ENCODE measurements around the gene REG4.

Gene REG4

DNA sequence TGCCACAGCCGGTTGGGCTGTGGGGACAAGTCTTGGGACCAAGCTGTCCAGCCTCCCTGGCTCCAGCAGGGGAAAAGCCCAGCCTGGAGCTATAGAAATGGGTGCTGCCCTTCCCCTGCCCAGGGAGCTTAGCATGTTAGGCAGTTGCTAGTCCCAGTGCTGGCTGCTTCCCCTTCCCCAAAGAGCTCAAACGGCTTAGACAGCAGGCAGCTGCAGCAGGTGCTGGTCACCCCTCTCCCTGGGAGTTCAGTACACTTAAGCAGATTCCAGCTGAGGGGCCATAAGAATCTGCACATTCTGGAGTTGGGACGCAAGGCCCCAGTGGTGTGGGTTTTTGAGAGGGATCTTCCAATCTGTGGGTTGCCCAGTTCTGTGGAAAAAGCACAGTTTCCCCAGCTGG lies 11.1 kb upstream of the REG4 start:
- H3K27ac Mint-ChIP-seq, result no peak overlapping the region
- H3K4me1 Mint-ChIP-seq (ENCODE audit: low read depth), result no peaks in the 10 kb centered on the region
- H3K27me3 Mint-ChIP-seq, result no peaks in the 10 kb centered on the region
- intact Hi-C loops (cut with micrococcal nuclease), result no loop called here
- no peak overlapping the region for H3K4me3 Mint-ChIP-seq
- H3K9me3 Mint-ChIP-seq, result no peaks in the 10 kb centered on the region
- no peaks in the 10 kb centered on the region for H3K36me3 Mint-ChIP-seq (ENCODE audit: low read depth)

- intact Hi-C loops (cut with micrococcal nuclease), result no loop called here
- Mint-ChIP-seq H3K27me3 (no peaks in the 10 kb centered on the region), H3K27ac (no peak overlapping the region), H3K4me3 (no peak overlapping the region), H3K9me3 (no peaks in the 10 kb centered on the region), H3K36me3 (ENCODE audit: low read depth) (no peaks in the 10 kb centered on the region), H3K4me1 (ENCODE audit: low read depth) (no peaks in the 10 kb centered on the region)
Observed at GRCh38 chr1:119818181-119818580, 6.9 kb upstream of the REG4 start.

DNA sequence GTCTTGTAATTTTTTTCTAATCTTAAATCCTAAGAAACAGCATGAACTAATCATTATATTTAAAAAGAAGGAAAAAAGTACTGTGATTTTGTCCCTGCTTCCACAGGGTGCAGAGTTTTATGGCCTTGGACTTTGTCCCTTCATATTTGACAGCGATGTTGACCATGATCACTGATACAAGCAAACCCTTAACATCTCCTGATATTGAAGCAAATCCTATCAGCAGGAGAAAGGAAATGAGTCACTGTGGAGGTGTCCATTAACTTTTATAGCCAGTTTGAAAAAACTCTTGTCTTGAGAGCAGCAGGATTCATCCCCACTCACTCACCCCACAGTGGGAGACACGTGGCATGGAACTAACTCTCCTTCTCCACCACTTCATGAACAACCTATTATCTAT lies 5.1 kb upstream of the REG4 start:
- H3K27ac Mint-ChIP-seq, result no peak overlapping the region
- H3K4me1 Mint-ChIP-seq (ENCODE audit: low read depth), result no peaks in the 10 kb centered on the region
- H3K27me3 Mint-ChIP-seq, result peaks cover 1% of the 10 kb centered on the region
- H3K4me3 Mint-ChIP-seq, result no peak overlapping the region
- intact Hi-C loops (cut with micrococcal nuclease), result no loop called here
- no peaks in the 10 kb centered on the region for H3K9me3 Mint-ChIP-seq
- no peaks in the 10 kb centered on the region for H3K36me3 Mint-ChIP-seq (ENCODE audit: low read depth)

GRCh38 chr1:119815928-119816327 lies 4.7 kb upstream of the REG4 start:
- no peaks in the 10 kb centered on the region for H3K4me1 Mint-ChIP-seq (ENCODE audit: low read depth)
- intact Hi-C loops (cut with micrococcal nuclease), result no loop called here
- no peak overlapping the region for H3K27ac Mint-ChIP-seq
- peaks cover 1% of the 10 kb centered on the region for H3K27me3 Mint-ChIP-seq
- no peaks in the 10 kb centered on the region for H3K9me3 Mint-ChIP-seq
- no peak overlapping the region for H3K4me3 Mint-ChIP-seq
- no peaks in the 10 kb centered on the region for H3K36me3 Mint-ChIP-seq (ENCODE audit: low read depth)

GRCh38 chr1:119815361-119815760 lies 4.1 kb upstream of the REG4 start:
- Mint-ChIP-seq H3K27me3 (peaks cover 1% of the 10 kb centered on the region), H3K4me3 (no peak overlapping the region), H3K9me3 (no peaks in the 10 kb centered on the region), H3K36me3 (ENCODE audit: low read depth) (no peaks in the 10 kb centered on the region), H3K4me1 (ENCODE audit: low read depth) (no peaks in the 10 kb centered on the region), H3K27ac (no peak overlapping the region)
- intact Hi-C loops (cut with micrococcal nuclease), result no loop called here

DNA sequence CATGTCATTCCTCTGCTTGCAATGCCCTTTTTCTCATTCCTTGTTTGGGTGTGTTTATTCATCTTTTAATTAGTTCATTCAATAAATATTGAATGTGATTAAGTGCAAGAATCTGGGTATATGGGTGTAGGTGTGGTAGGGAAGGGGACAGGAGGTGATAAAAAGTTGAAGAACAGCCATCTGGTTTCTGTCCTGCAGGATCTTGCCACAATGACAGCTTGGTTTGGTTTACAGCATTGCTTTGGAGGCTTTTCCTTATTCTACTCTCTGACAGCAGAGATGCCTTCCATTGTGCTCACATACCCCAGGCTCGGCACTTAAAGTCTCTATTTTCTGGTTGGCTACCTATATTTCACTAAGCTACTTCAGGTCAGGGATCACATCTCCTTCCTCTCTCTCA lies 3.0 kb upstream of the REG4 start:
- H3K27ac Mint-ChIP-seq, result no peak overlapping the region
- peaks cover 1% of the 10 kb centered on the region for H3K27me3 Mint-ChIP-seq
- no peaks in the 10 kb centered on the region for H3K9me3 Mint-ChIP-seq
- H3K4me1 Mint-ChIP-seq (ENCODE audit: low read depth), result no peaks in the 10 kb centered on the region
- intact Hi-C loops (cut with micrococcal nuclease), result no loop called here
- H3K36me3 Mint-ChIP-seq (ENCODE audit: low read depth), result no peaks in the 10 kb centered on the region
- no peak overlapping the region for H3K4me3 Mint-ChIP-seq

DNA sequence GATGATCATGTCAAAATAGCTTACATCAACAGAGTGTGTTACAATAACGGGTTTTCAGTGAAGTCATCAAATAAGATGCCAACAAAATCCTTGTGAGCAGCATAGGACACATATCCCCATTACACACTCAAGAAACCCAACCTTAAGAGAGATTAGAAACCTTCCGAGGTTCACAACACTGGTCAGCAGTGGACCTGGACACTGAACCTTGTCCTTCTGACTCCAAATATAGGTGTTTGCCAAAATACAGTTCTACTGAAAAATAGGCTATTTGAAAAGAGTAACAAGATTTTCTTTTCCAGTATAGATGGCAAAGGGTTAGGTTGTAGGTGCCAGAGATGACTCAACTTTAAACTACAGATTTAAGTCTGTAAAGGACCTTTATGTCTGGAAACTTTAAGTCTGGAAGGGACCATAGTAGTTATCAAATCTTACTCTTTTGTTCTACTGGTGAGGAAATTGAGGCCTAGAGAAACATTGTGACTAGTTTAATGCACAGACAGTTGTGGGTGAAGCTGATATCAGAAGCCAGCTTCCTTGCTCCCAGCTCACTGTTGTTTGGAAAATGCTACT lies 811 bp upstream of the REG4 start:
- H3K27me3 Mint-ChIP-seq, result peaks cover 6% of the 10 kb centered on the region
- H3K4me1 Mint-ChIP-seq (ENCODE audit: low read depth), result no peaks in the 10 kb centered on the region
- intact Hi-C loops (cut with micrococcal nuclease), result no loop called here
- H3K4me3 Mint-ChIP-seq, result no peak overlapping the region
- H3K9me3 Mint-ChIP-seq, result no peaks in the 10 kb centered on the region
- H3K27ac Mint-ChIP-seq, result no peak overlapping the region
- no peaks in the 10 kb centered on the region for H3K36me3 Mint-ChIP-seq (ENCODE audit: low read depth)

GRCh38 chr1:119808972-119809550 lies 2.2 kb downstream of the REG4 start:
- no peak overlapping the region for H3K4me3 Mint-ChIP-seq
- H3K9me3 Mint-ChIP-seq, result no peaks in the 10 kb centered on the region
- no peaks in the 10 kb centered on the region for H3K4me1 Mint-ChIP-seq (ENCODE audit: low read depth)
- H3K27me3 Mint-ChIP-seq, result peaks cover 7% of the 10 kb centered on the region
- no peaks in the 10 kb centered on the region for H3K36me3 Mint-ChIP-seq (ENCODE audit: low read depth)
- H3K27ac Mint-ChIP-seq, result no peak overlapping the region
- intact Hi-C loops (cut with micrococcal nuclease), result loop anchor here (2.0 to 10.0 kb wide), 2 partner anchors 56 to 64 kb away; no protein-coding TSS in a partner anchor

DNA sequence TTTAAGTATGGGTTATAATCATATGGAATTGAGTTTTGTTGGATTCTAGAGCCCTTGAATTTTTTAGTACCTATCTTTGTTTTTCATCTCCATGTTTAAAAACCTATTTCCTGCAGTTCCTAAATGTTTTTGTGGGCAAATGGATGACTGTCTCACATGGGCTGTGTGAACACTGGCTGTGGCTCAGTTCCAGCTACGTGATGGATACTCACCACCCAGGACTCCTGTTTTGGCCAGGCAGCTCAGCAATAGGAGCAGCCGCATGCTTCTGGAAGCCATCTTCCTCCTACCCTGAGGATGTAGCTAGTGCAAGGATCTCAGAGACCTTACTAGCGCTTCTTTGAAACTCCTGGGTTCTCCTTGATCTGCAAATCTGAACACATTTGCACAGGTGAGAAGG lies 2.8 kb downstream of the REG4 start:
- intact Hi-C loops (cut with micrococcal nuclease), result loop anchor here (2.0 to 10.0 kb wide), 2 partner anchors 56 to 64 kb away; no protein-coding TSS in a partner anchor
- H3K27ac Mint-ChIP-seq, result no peak overlapping the region
- no peaks in the 10 kb centered on the region for H3K36me3 Mint-ChIP-seq (ENCODE audit: low read depth)
- no peaks in the 10 kb centered on the region for H3K9me3 Mint-ChIP-seq
- peaks cover 7% of the 10 kb centered on the region for H3K27me3 Mint-ChIP-seq
- H3K4me1 Mint-ChIP-seq (ENCODE audit: low read depth), result no peaks in the 10 kb centered on the region
- H3K4me3 Mint-ChIP-seq, result no peak overlapping the region

DNA sequence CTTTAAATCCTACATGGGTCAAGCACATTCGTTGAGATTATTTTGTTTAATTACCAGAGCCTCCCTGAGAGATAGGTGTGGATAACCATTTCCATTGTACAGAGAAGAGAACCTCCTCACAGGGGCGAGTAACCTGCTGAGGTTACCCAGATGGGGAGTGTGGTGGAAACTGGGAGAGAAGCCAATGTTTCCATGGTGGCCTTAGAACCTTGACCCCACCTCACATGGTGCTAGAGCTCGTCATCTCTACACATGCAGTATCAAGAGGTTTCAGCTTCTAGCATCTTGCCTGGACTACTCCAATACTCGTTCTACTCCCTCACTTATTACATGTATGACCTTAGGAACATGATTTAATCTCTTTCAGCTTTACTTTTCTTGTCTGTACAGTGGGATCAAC lies 4.8 kb downstream of the REG4 start:
- Mint-ChIP-seq H3K4me3 (no peak overlapping the region), H3K27ac (no peak overlapping the region), H3K4me1 (ENCODE audit: low read depth) (no peaks in the 10 kb centered on the region), H3K36me3 (ENCODE audit: low read depth) (no peaks in the 10 kb centered on the region), H3K27me3 (peaks cover 6% of the 10 kb centered on the region), H3K9me3 (no peaks in the 10 kb centered on the region)
- intact Hi-C loops (cut with micrococcal nuclease), result loop anchor here (10.0 kb wide), 1 partner anchor 58 kb away; no protein-coding TSS in a partner anchor

DNA sequence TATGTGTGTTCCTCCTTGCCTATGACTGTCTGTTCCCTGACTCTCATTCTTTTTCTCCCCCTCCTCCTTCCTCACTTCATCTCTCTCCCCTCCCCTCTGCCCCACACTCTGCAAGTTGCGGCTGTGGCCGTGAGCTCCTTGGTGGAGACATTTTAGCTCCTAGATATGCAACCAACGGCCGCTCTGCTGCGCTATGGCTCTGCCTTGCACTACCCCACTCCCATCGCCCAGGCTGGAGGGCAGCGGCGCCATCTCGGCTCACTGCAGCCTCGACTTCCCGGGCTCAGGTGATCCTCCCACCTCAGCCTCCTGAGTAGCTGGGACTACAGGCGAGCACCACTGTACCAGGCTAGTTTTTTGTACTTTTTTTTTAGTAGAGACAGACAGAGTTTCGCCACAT lies 5.5 kb downstream of the REG4 start:
- H3K9me3 Mint-ChIP-seq, result no peaks in the 10 kb centered on the region
- no peak overlapping the region for H3K27ac Mint-ChIP-seq
- intact Hi-C loops (cut with micrococcal nuclease), result loop anchor here (10.0 kb wide), 1 partner anchor 59 kb away; no protein-coding TSS in a partner anchor
- H3K36me3 Mint-ChIP-seq (ENCODE audit: low read depth), result no peaks in the 10 kb centered on the region
- no peaks in the 10 kb centered on the region for H3K4me1 Mint-ChIP-seq (ENCODE audit: low read depth)
- H3K4me3 Mint-ChIP-seq, result no peak overlapping the region
- H3K27me3 Mint-ChIP-seq, result peaks cover 6% of the 10 kb centered on the region

DNA sequence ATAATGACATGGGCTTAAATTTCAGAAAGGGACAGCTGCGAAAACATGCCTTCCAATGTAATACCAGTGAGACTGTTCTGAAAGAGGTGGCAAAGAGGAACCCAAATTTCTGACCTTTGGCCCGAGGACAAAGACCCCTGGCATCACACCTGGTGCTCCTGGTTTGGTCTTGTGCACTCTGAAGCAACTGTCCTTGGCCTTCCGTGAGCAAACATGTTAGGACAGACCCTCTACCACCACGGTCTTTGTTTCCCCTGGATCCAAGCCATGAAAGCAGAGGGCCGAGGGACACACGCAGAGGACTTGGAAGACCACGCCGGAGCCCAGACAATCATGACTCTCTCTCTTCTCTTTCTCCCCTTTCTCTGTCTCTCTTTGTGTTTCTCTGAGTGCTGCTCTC lies 6.0 kb downstream of the REG4 start:
- H3K36me3 Mint-ChIP-seq (ENCODE audit: low read depth), result no peaks in the 10 kb centered on the region
- no peaks in the 10 kb centered on the region for H3K4me1 Mint-ChIP-seq (ENCODE audit: low read depth)
- intact Hi-C loops (cut with micrococcal nuclease), result loop anchor here (10.0 kb wide), 1 partner anchor 60 kb away; no protein-coding TSS in a partner anchor
- H3K4me3 Mint-ChIP-seq, result no peak overlapping the region
- H3K27ac Mint-ChIP-seq, result no peak overlapping the region
- H3K9me3 Mint-ChIP-seq, result no peaks in the 10 kb centered on the region
- H3K27me3 Mint-ChIP-seq, result peaks cover 6% of the 10 kb centered on the region

- H3K27me3 Mint-ChIP-seq, result no peaks in the 10 kb centered on the region
- H3K4me3 Mint-ChIP-seq, result no peak overlapping the region
- no peaks in the 10 kb centered on the region for H3K4me1 Mint-ChIP-seq (ENCODE audit: low read depth)
- no peaks in the 10 kb centered on the region for H3K36me3 Mint-ChIP-seq (ENCODE audit: low read depth)
- no peak overlapping the region for H3K27ac Mint-ChIP-seq
- intact Hi-C loops (cut with micrococcal nuclease), result loop anchor here (10.0 kb wide), 1 partner anchor 65 kb away; no protein-coding TSS in a partner anchor
- no peaks in the 10 kb centered on the region for H3K9me3 Mint-ChIP-seq
Observed at GRCh38 chr1:119799599-119800177, 11.6 kb downstream of the REG4 start.

DNA sequence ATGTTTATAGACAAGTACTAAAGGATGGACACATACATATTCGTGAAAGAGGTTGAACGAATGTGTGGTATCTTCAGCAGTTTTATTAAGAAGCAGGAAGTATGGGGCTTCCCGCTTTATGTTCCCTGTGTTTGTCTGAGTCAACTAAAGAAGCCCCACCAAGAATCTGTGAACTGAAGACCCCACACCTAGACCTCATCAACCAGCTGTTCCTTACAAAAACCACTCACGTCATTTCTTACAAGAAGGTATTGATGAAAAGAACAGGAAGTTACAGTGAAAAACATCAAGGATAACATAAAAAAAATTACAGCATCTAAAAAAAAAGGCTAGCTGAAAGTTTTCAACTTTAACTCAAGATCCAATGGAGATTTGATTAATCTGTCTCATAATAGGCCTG lies 12.3 kb downstream of the REG4 start:
- H3K27ac Mint-ChIP-seq, result no peak overlapping the region
- no peaks in the 10 kb centered on the region for H3K9me3 Mint-ChIP-seq
- no peaks in the 10 kb centered on the region for H3K36me3 Mint-ChIP-seq (ENCODE audit: low read depth)
- H3K27me3 Mint-ChIP-seq, result no peaks in the 10 kb centered on the region
- H3K4me1 Mint-ChIP-seq (ENCODE audit: low read depth), result no peaks in the 10 kb centered on the region
- intact Hi-C loops (cut with micrococcal nuclease), result no loop called here
- H3K4me3 Mint-ChIP-seq, result no peak overlapping the region

Data from dendritic cell treated with granulocyte-macrophage colony-stimulating factor and Interleukin-4, amounts not matched to agents 40 ng/mL and 50 ng/mL, for 4 days (primary cell).